C4-2B (cell line): ENCODE measurements around the gene CALR3.

Source experiments
- ZFX ChIP-seq: fragments of 450-650 bp; IDR thresholded peaks from 2 replicates; pipeline ENCODE4 v1.6.1; 2017
- TF ChIP-seq, protein P1 (sequence below): fragments of 450-650 bp; conservative IDR thresholded peaks from 2 replicates; pipeline ENCODE4 v1.5.1; 2017; ENCODE audit warnings: mild to moderate bottlenecking

DNA sequence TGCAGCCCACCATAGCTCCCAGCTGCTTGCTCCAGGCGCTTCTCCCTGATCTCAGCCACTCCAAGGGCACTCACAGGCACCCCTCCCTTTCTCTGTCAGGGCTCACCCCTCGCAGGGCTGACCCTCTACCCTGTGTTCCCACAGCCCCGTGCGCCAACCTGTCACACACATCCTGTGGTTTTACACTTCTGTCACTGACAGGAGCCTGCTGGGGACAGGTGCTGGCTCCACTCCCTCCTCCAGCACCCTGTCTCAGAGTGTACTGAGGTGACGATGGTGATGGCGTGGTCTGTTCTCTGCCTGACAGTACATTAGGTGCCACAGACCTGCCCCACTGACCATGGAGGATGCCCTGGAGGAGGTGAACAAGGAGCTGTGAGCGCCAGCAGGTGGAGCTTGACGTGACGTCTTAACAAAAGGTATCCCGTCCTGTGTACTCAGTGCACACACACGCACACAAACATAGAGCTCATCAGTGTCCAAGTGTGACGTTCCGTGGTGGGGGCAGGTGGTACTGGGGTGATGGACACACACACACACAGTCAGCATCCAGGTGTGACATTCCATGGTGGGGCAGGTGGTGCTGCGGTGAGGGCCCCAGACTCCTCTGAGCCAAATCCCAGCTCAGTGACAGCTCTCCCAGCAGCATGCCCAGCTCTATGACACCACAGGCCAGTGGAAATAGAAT lies 21.1 kb upstream of the CALR3 start:
- TF ChIP-seq, protein P1, sequence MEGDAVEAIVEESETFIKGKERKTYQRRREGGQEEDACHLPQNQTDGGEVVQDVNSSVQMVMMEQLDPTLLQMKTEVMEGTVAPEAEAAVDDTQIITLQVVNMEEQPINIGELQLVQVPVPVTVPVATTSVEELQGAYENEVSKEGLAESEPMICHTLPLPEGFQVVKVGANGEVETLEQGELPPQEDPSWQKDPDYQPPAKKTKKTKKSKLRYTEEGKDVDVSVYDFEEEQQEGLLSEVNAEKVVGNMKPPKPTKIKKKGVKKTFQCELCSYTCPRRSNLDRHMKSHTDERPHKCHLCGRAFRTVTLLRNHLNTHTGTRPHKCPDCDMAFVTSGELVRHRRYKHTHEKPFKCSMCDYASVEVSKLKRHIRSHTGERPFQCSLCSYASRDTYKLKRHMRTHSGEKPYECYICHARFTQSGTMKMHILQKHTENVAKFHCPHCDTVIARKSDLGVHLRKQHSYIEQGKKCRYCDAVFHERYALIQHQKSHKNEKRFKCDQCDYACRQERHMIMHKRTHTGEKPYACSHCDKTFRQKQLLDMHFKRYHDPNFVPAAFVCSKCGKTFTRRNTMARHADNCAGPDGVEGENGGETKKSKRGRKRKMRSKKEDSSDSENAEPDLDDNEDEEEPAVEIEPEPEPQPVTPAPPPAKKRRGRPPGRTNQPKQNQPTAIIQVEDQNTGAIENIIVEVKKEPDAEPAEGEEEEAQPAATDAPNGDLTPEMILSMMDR = no peak
- TF ChIP-seq ZFX = no peak
